Body of pancreas (tissue), 4 donors: ENCODE data around the gene NDUFB11. TPM values are rescaled to one million over a fixed set of nuclear protein-coding genes. Genes with fewer than 3 reads are reported as not detected.

Experiments
- ATAC-seq: fragments of 150-250 bp; one replicate; pipeline ENCODE4 v1.9.1; 2016
- DNase-seq, 4 donors: peaks; one replicate each; pipeline ENCODE4 v3.0.0-alpha.2; 2019
- H3K27ac ChIP-seq, 4 donors: fragments of 200-600 bp; sonication (generic); 1 replicate in 3 of 4; 2 replicates in 1 of 4; pipeline versions ENCODE4 v1.5.1 to v1.6.1; 2016 to 2019; ENCODE audit warnings: mild to moderate bottlenecking in 1 of 4, mixed read lengths in 1 of 4, moderate library complexity in 1 of 4
- H3K27me3 ChIP-seq, 2 donors: fragments of 200-600 bp; sonication (generic); one replicate each; pipeline ENCODE4 v1.6.0; 2016; ENCODE audit warnings: mild to moderate bottlenecking in 1 of 2
- H3K36me3 ChIP-seq, 2 donors: fragments of 200-600 bp; sonication (generic); replicated peaks in 1 of 2; 2 replicates each; pipeline ENCODE4 v1.5.1; 2016; ENCODE audit warnings: low read depth in 2 of 2; ENCODE audit not compliant: insufficient read depth in 1 of 2
- H3K4me1 ChIP-seq: fragments of 200-600 bp; sonication (generic); one replicate; pipeline ENCODE4 v1.6.0; 2016
- H3K4me3 ChIP-seq, 2 donors: fragments of 200-600 bp; sonication (generic); 1 replicate in 1 of 2; 2 replicates in 1 of 2; pipeline ENCODE4 v1.5.1; 2016 to 2019
- H3K9me3 ChIP-seq, 3 donors: fragments of 200-600 bp; sonication (generic); 1 replicate in 2 of 3; 2 replicates in 1 of 3; pipeline ENCODE4 v1.5.1; 2016
- CTCF ChIP-seq, 7 experiments: fragments of 450-650 bp in 4 of 7; fragments of 200-600 bp in 3 of 7; sonication (generic) in 3 of 7; IDR thresholded peaks; one replicate each; pipeline ENCODE4 v1.5.1; 2016 to 2019; ENCODE audit warnings: antibody characterized with exemption in 7 of 7
- POLR2A ChIP-seq, 3 donors: fragments of 450-650 bp; IDR thresholded peaks; one replicate each; pipeline ENCODE4 v1.6.1; 2016; ENCODE audit warnings: antibody characterized with exemption in 3 of 3, mild to moderate bottlenecking in 2 of 3
- WGBS, 2 donors: methylation state at CpG; one replicate each; pipeline ENCODE4 v1.1.5; 2017; 5-methylcytosine and 5-hydroxymethylcytosine counted together
- intact Hi-C: fragments of 100-400 bp; cut with DNase I; formaldehyde crosslinking; loops from one replicate; pipeline ENCODE4 v1.15.1; 2023
- total RNA-seq, 2 donors: library from RNA; depleted of rRNA; stranded (reverse); fragments of >200 nt; gene quantifications; one replicate each; pipeline ENCODE4 v1.1.0, GENCODE V29; 2016

The NDUFB11 gene
- 10 to 100 TPM; 66.7 to 80.1 TPM for total RNA-seq

DNA sequence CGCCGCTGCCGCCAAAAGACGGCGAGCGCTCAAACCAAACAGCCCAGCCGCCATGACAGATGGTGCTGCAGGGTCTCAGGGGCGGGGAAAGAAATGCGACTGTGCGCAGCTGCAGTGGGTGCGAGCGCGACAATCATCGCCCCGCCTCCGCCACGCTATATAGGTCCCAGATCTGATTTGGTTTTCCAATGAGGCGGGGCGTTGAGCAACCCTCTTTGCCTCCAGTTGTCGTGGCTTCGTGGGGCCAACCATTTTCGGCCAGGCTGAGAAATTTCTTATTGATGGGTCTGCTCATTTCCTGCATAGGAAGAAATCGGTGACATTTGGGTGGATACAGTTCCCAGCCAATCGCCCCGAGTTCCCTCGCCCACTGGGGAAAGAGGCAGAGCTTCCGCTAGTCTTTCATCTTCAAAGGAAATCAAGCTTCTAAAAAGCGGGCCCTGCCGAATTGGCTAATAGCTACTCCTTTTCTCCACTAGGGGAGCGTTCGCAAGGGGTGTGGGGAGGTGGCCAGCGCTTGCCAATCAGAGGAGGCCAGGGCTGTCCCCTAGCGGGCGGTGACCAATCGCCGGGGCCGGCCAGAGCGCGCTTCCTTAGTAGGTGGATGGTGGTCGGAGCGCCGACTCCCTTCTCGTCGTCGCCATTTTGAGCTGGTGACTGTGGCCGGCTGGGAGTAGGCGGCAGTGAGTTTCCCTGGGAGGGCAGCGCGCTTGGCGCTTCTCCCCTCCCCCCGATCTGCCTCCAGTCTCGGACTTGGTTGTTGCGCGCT, at the start of gene NDUFB11, which contains the start of gene RBM10:
NDUFB11 (minus strand) TSS at position 77 of the 769 bp plus-strand sequence; CDS start at position 54, 23 bp downstream.
RBM10 (plus strand) TSS at position 596 of the 769 bp plus-strand sequence. CDS start 2,261 bp downstream, outside the sequence.
- H3K36me3 ChIP-seq: no peaks in the 10 kb centered on the region
- TF ChIP-seq CTCF (IDR thresholded peaks at IDR 0.05) (peak; percentile 47 to 92 (median 81)), POLR2A (IDR thresholded peaks at IDR 0.05) (peak; percentile 63 to 88 (median 88))
- H3K4me3 ChIP-seq: peak within 1 kb of the TSS; percentile 48 to 51
- no peaks in the 10 kb centered on the region for H3K9me3 ChIP-seq
- intact Hi-C loops: no loop called here
- peak; percentile 97 for ATAC-seq
- H3K27me3 ChIP-seq: no peaks in the 10 kb centered on the region
- H3K4me1 ChIP-seq: peaks cover 19% of the 10 kb centered on the region
- peak; percentile 91 to 95 (median 94) for DNase-seq
- 0% methylated on average over 53 of the region's 54 CpGs; no CpG with 5 or more reads in 1 of the 2 donors for WGBS, 2 donors
- peak within 1 kb of the TSS; percentile 93 to 96 (median 94) for H3K27ac ChIP-seq

DNA sequence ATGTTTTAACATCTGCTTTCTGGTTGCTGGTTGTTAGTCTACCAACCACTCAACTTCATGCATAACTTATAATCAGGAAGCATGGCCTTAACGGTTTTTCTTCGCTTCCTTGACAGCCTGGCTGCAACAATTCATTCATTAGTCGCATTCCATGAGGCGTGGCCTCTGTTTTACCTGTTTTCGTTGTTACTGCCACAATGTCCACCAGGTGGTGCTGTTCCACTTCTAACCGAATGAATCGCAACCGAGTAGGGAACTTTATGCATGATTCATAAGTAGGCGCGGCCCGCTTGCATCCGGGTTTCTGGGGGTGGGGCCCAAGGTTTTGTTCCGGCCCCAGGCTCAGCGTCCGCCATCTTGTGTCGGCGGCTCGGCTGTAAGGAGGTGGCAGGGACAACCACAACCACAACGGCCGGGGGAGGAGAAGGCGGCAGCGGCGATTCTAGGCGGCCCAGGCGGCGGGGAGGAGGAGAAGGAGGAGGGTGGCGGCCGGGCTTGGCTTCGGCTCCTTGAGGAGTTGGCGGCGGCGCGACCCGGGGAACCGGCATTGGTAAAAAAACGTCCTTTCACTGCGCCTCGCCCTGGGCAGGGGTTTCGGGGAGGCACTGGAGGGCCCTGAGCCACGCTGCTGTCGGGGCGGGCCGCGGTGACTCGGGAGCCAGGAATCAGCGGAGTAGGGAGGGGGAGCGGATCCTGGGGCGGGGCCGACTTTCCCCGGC, 49.1 kb upstream of the NDUFB11 start, which contains the start of gene UBA1:
UBA1 (plus strand) TSS at position 355 of the 719 bp plus-strand sequence. CDS start 4,974 bp downstream, outside the sequence.
- DNase-seq: peak; percentile 94 to 99 (median 96)
- intact Hi-C loops: no loop called here
- peaks cover 51% of the 10 kb centered on the region for H3K4me1 ChIP-seq
- 1 to 8% methylated on average over 2 to 33 of the region's 50 CpGs for WGBS, 2 donors
- H3K9me3 ChIP-seq: no peaks in the 10 kb centered on the region
- ATAC-seq: peak; percentile 90
- TF ChIP-seq CTCF (IDR thresholded peaks at IDR 0.05) (peak; percentile 39 to 99 (median 87)), POLR2A (IDR thresholded peaks at IDR 0.05) (peak; percentile 73 to 89 (median 87))
- H3K36me3 ChIP-seq: no peaks in the 10 kb centered on the region
- peak within 1 kb of the TSS; percentile 72 to 92 (median 92) for H3K27ac ChIP-seq
- peak within 1 kb of the TSS; percentile 28 to 62 for H3K4me3 ChIP-seq
- H3K27me3 ChIP-seq: no peaks in the 10 kb centered on the region

- H3K36me3 ChIP-seq: no peaks in the 10 kb centered on the region
- H3K27me3 ChIP-seq: no peaks in the 10 kb centered on the region
- no peak for TF ChIP-seq CTCF (IDR thresholded peaks at IDR 0.05)
- no peak for TF ChIP-seq POLR2A (IDR thresholded peaks at IDR 0.05)
- H3K4me3 ChIP-seq: no peak overlapping the region
- no peak overlapping the region for H3K27ac ChIP-seq
- H3K4me1 ChIP-seq: peaks cover 38% of the 10 kb centered on the region
- ATAC-seq: no peak
- no peaks in the 10 kb centered on the region for H3K9me3 ChIP-seq
- intact Hi-C loops: no loop called here
- WGBS, 2 donors: 36 to 57% methylated on average over 11 to 16 of the region's 16 CpGs
- DNase-seq: no peak
Measured at GRCh38 chrX:47191806-47192401, 47.4 kb upstream of the NDUFB11 start.

GRCh38 chrX:47191331-47191730, 46.8 kb upstream of the NDUFB11 start:
- H3K36me3 ChIP-seq: no peaks in the 10 kb centered on the region
- DNase-seq: peak; percentile 24 to 55 (median 50)
- H3K9me3 ChIP-seq: no peaks in the 10 kb centered on the region
- 0% methylated on average over 2 to 24 of the region's 26 CpGs for WGBS, 2 donors
- peak overlapping the region in 1 of 2 donors; percentile 30 for H3K4me3 ChIP-seq
- peaks cover 32% of the 10 kb centered on the region for H3K4me1 ChIP-seq
- intact Hi-C loops: no loop called here
- H3K27ac ChIP-seq: peak overlapping the region in 3 of 4 donors; percentile 40 to 65 (median 42)
- H3K27me3 ChIP-seq: no peaks in the 10 kb centered on the region
- no peak for TF ChIP-seq CTCF (IDR thresholded peaks at IDR 0.05)
- TF ChIP-seq POLR2A (IDR thresholded peaks at IDR 0.05): no peak
- peak; percentile 8 for ATAC-seq
